Cardiac muscle cell (in vitro differentiated cells and primary cell): ENCODE data around the gene ZKSCAN8. TPM values are rescaled to one million over a fixed set of nuclear protein-coding genes. Genes with fewer than 3 reads are reported as not detected.

Experiments used
- DNase-seq, 2 donors: peaks; one replicate each; pipeline versions ENCODE4 v3.0.0 to v3.0.0-alpha.2; 2010 to 2017; ENCODE audit warnings: low read depth in 1 of 2, low spot score in 1 of 2
- H3K27ac ChIP-seq: fragments of 200-600 bp; sonication (generic); 2 replicates; pipeline ENCODE4 v1.5.1; 2016
- H3K27me3 ChIP-seq: fragments of 200-600 bp; sonication (generic); 2 replicates; pipeline ENCODE4 v1.6.0; 2016; ENCODE audit warnings: control low read depth
- H3K36me3 ChIP-seq: fragments of 200-600 bp; sonication (generic); 2 replicates; pipeline ENCODE4 v1.5.1; 2016; ENCODE audit warnings: control low read depth
- H3K4me1 ChIP-seq: fragments of 200-600 bp; sonication (generic); 2 replicates; pipeline ENCODE4 v1.8.1; 2017; ENCODE audit warnings: low read depth, mild to moderate bottlenecking, mixed run types
- H3K4me3 ChIP-seq: fragments of 200-600 bp; sonication (generic); 2 replicates; pipeline ENCODE4 v1.5.1; 2016; ENCODE audit warnings: mild to moderate bottlenecking
- H3K9me3 ChIP-seq: fragments of 200-600 bp; sonication (generic); 2 replicates; pipeline ENCODE4 v1.5.1; 2017; ENCODE audit warnings: low read depth, mild to moderate bottlenecking, control low read depth
- CTCF ChIP-seq: IDR thresholded peaks from 2 replicates; pipeline ENCODE4 v1.5.1; 2012; ENCODE audit warnings: low read depth, mild to moderate bottlenecking, low read length
- polyA plus RNA-seq: library from polyadenylated mRNA; unstranded; fragments of >200 nt; fragmentation: Nextera tagmentation; extraction: Ambion mirVana; gene quantifications from 2 replicates; pipeline ENCODE4 v1.2.1, GENCODE V29; 2016
- total RNA-seq: library from RNA; depleted of rRNA; stranded (reverse); fragments of >200 nt; gene quantifications from 2 replicates; pipeline ENCODE4 v1.2.3, GENCODE V29; 2016

The ZKSCAN8 gene
- total and polyA plus RNA-seq, 2 experiments from 2014 or later, result 11.0 to 58.3 TPM

GRCh38 chr6:28188111-28188979, 46.7 kb downstream of the ZKSCAN8 start:
- no peak for DNase-seq
- no peak overlapping the region for H3K4me3 ChIP-seq
- H3K27me3 ChIP-seq, result no peaks in the 10 kb centered on the region
- no peaks in the 10 kb centered on the region for H3K4me1 ChIP-seq
- no peak for TF ChIP-seq CTCF
- H3K27ac ChIP-seq, result no peak overlapping the region
- peaks cover 8% of the 10 kb centered on the region for H3K9me3 ChIP-seq
- no peaks in the 10 kb centered on the region for H3K36me3 ChIP-seq

GRCh38 chr6:28200020-28200419, 58.3 kb downstream of the ZKSCAN8 start:
- no peak for DNase-seq
- Histone ChIP-seq H3K4me3 (no peak overlapping the region), H3K9me3 (no peaks in the 10 kb centered on the region), H3K27me3 (peaks cover 49% of the 10 kb centered on the region), H3K36me3 (no peaks in the 10 kb centered on the region), H3K4me1 (no peaks in the 10 kb centered on the region), H3K27ac (no peak overlapping the region)
- TF ChIP-seq CTCF, result no peak

GRCh38 chr6:28203201-28203600, 61.5 kb downstream of the ZKSCAN8 start:
- TF ChIP-seq CTCF, result no peak
- no peak for DNase-seq

GRCh38 chr6:28205879-28206278, 64.2 kb downstream of the ZKSCAN8 start:
- no peak overlapping the region for H3K4me3 ChIP-seq
- no peaks in the 10 kb centered on the region for H3K36me3 ChIP-seq
- TF ChIP-seq CTCF, result no peak
- peaks cover 96% of the 10 kb centered on the region for H3K27me3 ChIP-seq
- H3K27ac ChIP-seq, result no peak overlapping the region
- H3K4me1 ChIP-seq, result peaks cover 7% of the 10 kb centered on the region
- H3K9me3 ChIP-seq, result no peaks in the 10 kb centered on the region
- DNase-seq, result no peak

More at GRCh38 chr6:28203201-28203600, 61.5 kb downstream of the ZKSCAN8 start:
- Histone ChIP-seq H3K36me3 (no peaks in the 10 kb centered on the region), H3K27me3 (peaks cover 81% of the 10 kb centered on the region), H3K27ac (no peak overlapping the region), H3K4me3 (no peak overlapping the region), H3K4me1 (peaks cover 5% of the 10 kb centered on the region), H3K9me3 (no peaks in the 10 kb centered on the region)

- no peaks in the 10 kb centered on the region for H3K9me3 ChIP-seq
- H3K27me3 ChIP-seq, result peaks cover 97% of the 10 kb centered on the region
- H3K4me3 ChIP-seq, result no peak overlapping the region
- TF ChIP-seq CTCF, result no peak
- H3K4me1 ChIP-seq, result peaks cover 7% of the 10 kb centered on the region
- H3K36me3 ChIP-seq, result no peaks in the 10 kb centered on the region
- no peak for DNase-seq
- H3K27ac ChIP-seq, result no peak overlapping the region
Measured at GRCh38 chr6:28206527-28206926, 64.8 kb downstream of the ZKSCAN8 start.
